Upper lobe of left lung (tissue), 6 donors: ENCODE data around the gene SPATA46. TPM values are rescaled to one million over a fixed set of nuclear protein-coding genes. Genes with fewer than 3 reads are reported as not detected.
A peak's percentile ranks its signal among the peaks of the same experiment; 100 is the strongest.

Experiments used
- ATAC-seq, 2 donors: fragments of 200-7000 bp; cut with Tn5 transposase; one replicate each; pipeline ENCODE4 v1.9.1; 2022; ENCODE audit warnings: mild to moderate bottlenecking in 2 of 2, moderate library complexity in 2 of 2; ENCODE audit not compliant: low FRiP score in 2 of 2
- DNase-seq, 2 donors: peaks; one replicate each; pipeline ENCODE4 v3.0.0-alpha.2; 2019 to 2020
- H3K27ac ChIP-seq, 4 donors: fragments of 200-600 bp; sonication (generic); one replicate each; pipeline ENCODE4 v1.5.1; 2016 to 2019
- H3K27me3 ChIP-seq, 4 donors: fragments of 200-600 bp; sonication (generic); one replicate each; pipeline ENCODE4 v1.5.1; 2017 to 2019
- H3K36me3 ChIP-seq, 4 donors: fragments of 200-600 bp; sonication (generic); one replicate each; pipeline ENCODE4 v1.5.1; 2016 to 2019
- H3K4me1 ChIP-seq, 4 donors: fragments of 200-600 bp; sonication (generic); one replicate each; pipeline ENCODE4 v1.5.1; 2018 to 2019
- H3K4me3 ChIP-seq, 4 donors: fragments of 200-600 bp; sonication (generic); one replicate each; pipeline ENCODE4 v1.5.1; 2017 to 2019; ENCODE audit warnings: mild to moderate bottlenecking in 2 of 4, moderate library complexity in 1 of 4
- H3K9me3 ChIP-seq, 4 donors: fragments of 200-600 bp; sonication (generic); one replicate each; pipeline ENCODE4 v1.5.1; 2018 to 2019
- EP300 ChIP-seq, 4 donors: sonication (generic); formaldehyde crosslinking; IDR thresholded peaks; one replicate each; pipeline ENCODE4 v1.5.1; 2017; ENCODE audit warnings: antibody characterized with exemption in 4 of 4, control low read depth in 2 of 4
- POLR2A ChIP-seq, 4 donors: fragments of 450-650 bp; IDR thresholded peaks; one replicate each; pipeline ENCODE4 v1.5.1; 2016 to 2017; ENCODE audit warnings: antibody characterized with exemption in 4 of 4, mild to moderate bottlenecking in 2 of 4
- POLR2AphosphoS5 ChIP-seq, 2 donors: sonication (generic); formaldehyde crosslinking; IDR thresholded peaks; one replicate each; pipeline ENCODE4 v1.5.1; 2017; ENCODE audit warnings: antibody characterized with exemption in 2 of 2
- WGBS, 2 donors: methylation state at CpG; one replicate each; pipeline ENCODE4 v1.1.5; 2017 to 2018; 5-methylcytosine and 5-hydroxymethylcytosine counted together
- total RNA-seq, 6 donors: library from RNA; depleted of rRNA in 4 of 6; stranded (reverse); fragments of >200 nt in 4 of 6; gene quantifications; one replicate each; pipeline versions ENCODE4 v1.1.0 to v1.2.1, GENCODE V29; 2016 to 2021
- TF ChIP-seq, protein P1 (sequence below), 6 experiments: fragments of 450-650 bp in 4 of 6; fragments of 200-600 bp in 2 of 6; sonication (generic) in 2 of 6; IDR thresholded peaks; one replicate each; pipeline ENCODE4 v1.5.1; 2016 to 2019; ENCODE audit warnings: antibody characterized with exemption in 6 of 6
- donor health status: DM: no; HTN: no; CAD: no; lungs with moderate emphysema.
- donor health status: DM: no; HTN: yes; CAD: no; lungs with severe emphysema.

The SPATA46 gene
- total RNA-seq, 6 donors from 2014 or later, result not detected

DNA sequence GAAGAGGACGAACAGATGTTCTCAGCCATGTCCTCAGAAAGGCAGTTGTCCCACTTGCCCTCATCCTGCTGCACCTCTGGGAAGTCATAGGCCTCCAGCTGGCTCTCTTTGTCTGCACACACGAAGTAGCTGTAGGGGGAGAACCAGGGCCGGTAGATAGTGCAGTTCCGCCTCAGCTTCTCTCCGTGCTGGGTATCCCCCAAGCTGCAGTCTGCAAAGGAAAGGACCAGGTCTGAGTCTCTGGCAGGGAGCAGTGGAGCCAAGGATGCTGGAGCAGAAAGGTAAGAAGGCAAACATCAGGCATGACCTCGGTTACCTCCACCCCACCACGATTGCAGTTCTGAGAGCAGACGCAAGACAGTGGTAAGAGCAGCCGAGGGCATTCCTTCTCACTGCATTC lies 2.2 kb downstream of the SPATA46 start:
- no peak for DNase-seq
- Histone ChIP-seq H3K36me3 (no peaks in the 10 kb centered on the region), H3K4me3 (no peak overlapping the region), H3K27me3 (no peaks in the 10 kb centered on the region), H3K4me1 (no peaks in the 10 kb centered on the region), H3K27ac (peak overlapping the region in 1 of 4 donors; percentile 20), H3K9me3 (no peaks in the 10 kb centered on the region)
- no peak for ATAC-seq
- WGBS, 2 donors, result 91 to 93% methylated on average over 7 to 9 of the region's 9 CpGs
- no peak for TF ChIP-seq POLR2A (IDR thresholded peaks at IDR 0.05)
- TF ChIP-seq POLR2AphosphoS5 (IDR thresholded peaks at IDR 0.05), result no peak
- TF ChIP-seq, protein P1, sequence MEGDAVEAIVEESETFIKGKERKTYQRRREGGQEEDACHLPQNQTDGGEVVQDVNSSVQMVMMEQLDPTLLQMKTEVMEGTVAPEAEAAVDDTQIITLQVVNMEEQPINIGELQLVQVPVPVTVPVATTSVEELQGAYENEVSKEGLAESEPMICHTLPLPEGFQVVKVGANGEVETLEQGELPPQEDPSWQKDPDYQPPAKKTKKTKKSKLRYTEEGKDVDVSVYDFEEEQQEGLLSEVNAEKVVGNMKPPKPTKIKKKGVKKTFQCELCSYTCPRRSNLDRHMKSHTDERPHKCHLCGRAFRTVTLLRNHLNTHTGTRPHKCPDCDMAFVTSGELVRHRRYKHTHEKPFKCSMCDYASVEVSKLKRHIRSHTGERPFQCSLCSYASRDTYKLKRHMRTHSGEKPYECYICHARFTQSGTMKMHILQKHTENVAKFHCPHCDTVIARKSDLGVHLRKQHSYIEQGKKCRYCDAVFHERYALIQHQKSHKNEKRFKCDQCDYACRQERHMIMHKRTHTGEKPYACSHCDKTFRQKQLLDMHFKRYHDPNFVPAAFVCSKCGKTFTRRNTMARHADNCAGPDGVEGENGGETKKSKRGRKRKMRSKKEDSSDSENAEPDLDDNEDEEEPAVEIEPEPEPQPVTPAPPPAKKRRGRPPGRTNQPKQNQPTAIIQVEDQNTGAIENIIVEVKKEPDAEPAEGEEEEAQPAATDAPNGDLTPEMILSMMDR (IDR thresholded peaks at IDR 0.05), result no peak
- no peak for TF ChIP-seq EP300 (IDR thresholded peaks at IDR 0.05)

DNA sequence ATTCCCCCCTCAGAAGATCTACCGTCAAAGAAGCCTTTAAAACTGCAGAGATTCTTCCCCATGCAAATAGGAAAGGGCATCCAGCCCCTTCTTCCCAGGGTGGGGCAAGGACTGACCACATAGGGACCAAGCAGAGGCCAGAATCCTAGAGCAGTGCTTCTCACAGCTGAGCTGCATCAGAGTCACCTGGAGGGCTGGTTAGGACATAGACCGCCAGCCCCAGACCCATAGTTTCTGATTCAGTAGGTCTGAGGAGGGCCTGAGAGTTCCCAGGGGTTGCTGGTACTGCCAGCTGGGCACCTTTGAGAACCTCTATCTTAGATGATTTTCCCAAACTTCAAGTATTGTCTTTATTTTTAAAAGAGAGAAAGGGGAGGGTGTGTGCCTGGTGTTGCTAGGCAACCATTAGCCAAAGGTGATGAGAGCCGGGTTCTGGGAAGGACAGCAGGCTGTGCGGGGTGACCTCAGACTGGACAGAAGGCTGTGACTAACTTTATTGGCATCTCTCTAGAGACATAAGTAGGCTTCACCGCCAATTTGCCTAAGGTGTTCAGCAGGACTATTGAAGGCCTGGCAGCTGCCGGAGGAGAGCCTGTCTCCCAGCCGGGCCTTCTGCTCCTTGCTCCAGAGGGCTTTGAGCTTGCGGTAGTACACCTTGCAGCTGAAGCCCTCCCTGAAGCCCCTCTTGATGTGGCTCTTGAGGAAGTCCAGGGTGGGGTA lies 3.0 kb downstream of the SPATA46 start:
- ATAC-seq, result peak; percentile 31 to 78
- no peaks in the 10 kb centered on the region for H3K27me3 ChIP-seq
- peak overlapping the region in 2 of 4 donors; percentile 20 to 42 for H3K27ac ChIP-seq
- no peaks in the 10 kb centered on the region for H3K9me3 ChIP-seq
- H3K4me3 ChIP-seq, result no peak overlapping the region
- peak in 1 of 4 donors; percentile 8 for TF ChIP-seq EP300 (IDR thresholded peaks at IDR 0.05)
- TF ChIP-seq, protein P1 (IDR thresholded peaks at IDR 0.05), result no peak
- WGBS, 2 donors, result 83 to 86% methylated on average over 5 to 8 of the region's 8 CpGs
- no peaks in the 10 kb centered on the region for H3K4me1 ChIP-seq
- DNase-seq, result peak in 1 of 2 donors; percentile 74
- no peaks in the 10 kb centered on the region for H3K36me3 ChIP-seq

DNA sequence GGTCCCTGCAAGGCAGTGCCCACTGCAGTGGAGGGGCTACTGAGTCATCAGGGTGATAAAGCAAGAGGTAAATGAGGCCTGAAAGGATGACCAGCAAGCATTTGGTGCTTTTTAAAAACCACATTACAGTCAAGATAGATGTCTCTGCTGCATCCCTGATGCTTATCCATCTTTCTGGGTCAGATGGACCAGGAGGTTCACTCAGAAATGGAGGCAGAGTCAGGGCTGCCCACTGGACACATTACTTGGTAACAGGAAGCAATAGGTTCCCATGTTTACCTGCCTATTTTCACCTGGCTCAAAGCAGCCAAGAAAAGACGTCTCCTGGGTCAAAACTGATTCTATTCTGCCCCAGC lies 3.6 kb downstream of the SPATA46 start:
- ATAC-seq (no peak), DNase-seq (no peak)
- peak overlapping the region in 1 of 4 donors; percentile 42 for H3K27ac ChIP-seq
- H3K36me3 ChIP-seq, result no peaks in the 10 kb centered on the region
- H3K4me1 ChIP-seq, result no peaks in the 10 kb centered on the region
- H3K27me3 ChIP-seq, result no peaks in the 10 kb centered on the region
- TF ChIP-seq, protein P1 (IDR thresholded peaks at IDR 0.05), result no peak
- TF ChIP-seq EP300 (IDR thresholded peaks at IDR 0.05) (no peak), POLR2AphosphoS5 (IDR thresholded peaks at IDR 0.05) (no peak)
- H3K9me3 ChIP-seq, result no peaks in the 10 kb centered on the region
- WGBS, 2 donors, result 87% methylated on average over 1 of the region's 1 CpG; no CpG with 5 or more reads in 1 of the 2 donors
- no peak overlapping the region for H3K4me3 ChIP-seq

DNA sequence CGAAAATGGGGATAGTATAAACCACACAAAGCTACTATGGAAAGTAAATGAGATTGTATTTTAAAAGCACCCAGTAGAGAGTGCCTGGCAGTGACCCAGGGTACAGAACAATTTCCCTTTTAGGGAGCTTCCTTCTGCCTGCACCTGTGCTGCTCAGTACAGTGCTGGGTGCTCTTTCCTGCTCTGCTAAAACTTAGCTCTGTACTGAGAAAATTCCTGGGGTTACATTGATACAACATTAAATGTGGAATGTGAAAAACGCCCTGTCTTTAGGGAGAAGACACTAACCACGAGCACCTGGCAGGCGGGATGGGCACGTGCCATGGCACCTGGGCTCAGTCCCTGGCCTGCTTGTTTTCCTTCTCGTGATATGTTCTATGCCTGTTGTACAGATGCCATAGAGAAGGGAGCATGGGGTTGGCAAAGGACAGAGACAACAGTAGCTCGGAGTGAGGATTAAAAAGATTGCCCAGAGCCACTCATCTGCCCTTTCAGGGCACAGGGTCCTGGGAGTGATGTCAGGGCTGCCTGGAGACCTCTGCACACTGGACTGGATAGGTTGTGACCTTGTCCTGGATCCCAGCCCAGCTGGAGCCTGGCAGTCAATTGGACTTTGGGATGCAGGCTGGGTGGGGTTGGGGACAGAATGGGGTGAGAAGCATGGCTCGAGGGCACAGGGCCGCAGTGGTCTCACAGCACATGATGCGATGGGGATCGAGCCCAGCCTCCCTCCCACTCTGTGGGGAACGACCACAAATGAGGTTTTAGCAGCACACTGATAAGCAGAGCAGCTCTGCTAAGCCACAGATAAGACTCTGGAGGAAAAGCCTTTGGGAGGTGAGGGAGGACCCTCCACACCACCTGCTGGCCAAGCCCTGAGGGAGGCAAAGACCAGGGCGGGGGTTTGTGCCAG lies 4.2 kb downstream of the SPATA46 start:
- no peak for TF ChIP-seq EP300 (IDR thresholded peaks at IDR 0.05)
- TF ChIP-seq, protein P1 (IDR thresholded peaks at IDR 0.05), result no peak
- no peak for TF ChIP-seq POLR2A (IDR thresholded peaks at IDR 0.05)
- no peak for TF ChIP-seq POLR2AphosphoS5 (IDR thresholded peaks at IDR 0.05)
- Histone ChIP-seq H3K36me3 (no peaks in the 10 kb centered on the region), H3K27me3 (no peaks in the 10 kb centered on the region), H3K9me3 (no peaks in the 10 kb centered on the region), H3K4me1 (no peaks in the 10 kb centered on the region), H3K4me3 (no peak overlapping the region), H3K27ac (no peak overlapping the region)
- ATAC-seq (peak in 1 of 2 donors; percentile 5), DNase-seq (peak in 1 of 2 donors; percentile 21)
- 74 to 81% methylated on average over 7 to 13 of the region's 13 CpGs for WGBS, 2 donors
